NT2/D1 (cell line): Measurements from ENCODE around the gene POLR3A.

Experiments
- SUZ12 ChIP-seq: IDR thresholded peaks from 2 replicates; pipeline ENCODE4 v1.6.1; 2011; ENCODE audit not compliant: insufficient read length, insufficient read depth; ENCODE audit errors: extremely low read depth
- YY1 ChIP-seq: IDR thresholded peaks from 2 replicates; pipeline ENCODE4 v1.6.1; 2011; ENCODE audit not compliant: insufficient read length, insufficient read depth
- ZNF274 ChIP-seq: IDR thresholded peaks from 2 replicates; pipeline ENCODE4 v1.6.1; 2011; ENCODE audit warnings: mild to moderate bottlenecking, low read depth, low read length

DNA sequence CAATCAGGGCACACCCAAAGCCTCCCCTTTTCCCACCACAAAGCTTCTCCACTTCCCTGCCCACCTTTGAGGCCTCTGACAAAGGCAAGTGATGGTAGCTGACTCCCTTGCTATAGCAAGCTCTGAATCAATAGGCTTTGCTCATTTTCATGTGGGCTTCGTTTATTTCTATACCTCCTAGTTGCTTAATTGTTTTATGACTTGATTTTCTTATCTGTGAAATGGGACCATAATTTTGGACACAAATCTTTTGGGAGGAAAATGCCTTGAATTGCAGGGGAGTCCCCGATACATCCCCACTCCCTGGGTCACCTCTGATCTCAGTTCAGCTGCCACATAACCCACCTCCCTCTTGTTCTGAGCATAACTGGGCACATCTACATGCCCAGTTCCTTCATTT is 89.1 kb downstream of the POLR3A start:
- no peak for TF ChIP-seq SUZ12
- TF ChIP-seq ZNF274: no peak
- TF ChIP-seq YY1: no peak
